Stimulated activated CD4-positive, alpha-beta T cell treated with anti-CD3 and anti-CD28 coated beads, Interleukin-15, amount 100 ng/mL, for 1 hour (primary cell): ENCODE results near the gene ZFHX3.

Experiments
- DNase-seq, 2 donors: peaks; one replicate each; pipeline ENCODE4 v3.0.0-alpha.2; 2020; ENCODE audit warnings: low read depth in 1 of 2, low spot score in 1 of 2

ZFHX3 gene

GRCh38 chr16:72978212-72978611 is 69.7 kb downstream of the ZFHX3 start:
- DNase-seq, result no peak

- DNase-seq, result no peak
Measured at GRCh38 chr16:72977127-72977526, 70.8 kb downstream of the ZFHX3 start.

GRCh38 chr16:72976438-72977064 is 71.4 kb downstream of the ZFHX3 start:
- no peak for DNase-seq

- DNase-seq, result no peak
Measured at GRCh38 chr16:72975809-72976437, 72.0 kb downstream of the ZFHX3 start.

GRCh38 chr16:72974142-72974769 is 73.7 kb downstream of the ZFHX3 start:
- DNase-seq, result no peak

GRCh38 chr16:72972878-72973571 is 74.9 kb downstream of the ZFHX3 start:
- no peak for DNase-seq

GRCh38 chr16:72971370-72971769 is 76.6 kb downstream of the ZFHX3 start:
- DNase-seq, result no peak

- no peak for DNase-seq
Measured at GRCh38 chr16:72970656-72971055, 77.3 kb downstream of the ZFHX3 start.

- DNase-seq, result no peak
Measured at GRCh38 chr16:72969812-72970211, 78.1 kb downstream of the ZFHX3 start.

GRCh38 chr16:72969146-72969545 is 78.8 kb downstream of the ZFHX3 start:
- no peak for DNase-seq

- no peak for DNase-seq
Measured at GRCh38 chr16:72967941-72968340, 80.0 kb downstream of the ZFHX3 start.

- DNase-seq, result no peak
Measured at GRCh38 chr16:72963533-72964315, 84.2 kb downstream of the ZFHX3 start.

- no peak for DNase-seq
Measured at GRCh38 chr16:72962347-72962746, 85.6 kb downstream of the ZFHX3 start.

- no peak for DNase-seq
Measured at GRCh38 chr16:72961863-72962262, 86.1 kb downstream of the ZFHX3 start.

- no peak for DNase-seq
Measured at GRCh38 chr16:72961115-72961832, 86.7 kb downstream of the ZFHX3 start.

GRCh38 chr16:72960101-72960500 is 87.8 kb downstream of the ZFHX3 start:
- no peak for DNase-seq

GRCh38 chr16:72959301-72959996 is 88.5 kb downstream of the ZFHX3 start:
- DNase-seq, result no peak

- no peak for DNase-seq
Measured at GRCh38 chr16:72958522-72959076, 89.3 kb downstream of the ZFHX3 start.
